Bronchial epithelial cell (primary cell): Measurements from ENCODE around the gene FAM120A. TPM values are rescaled to one million over a fixed set of nuclear protein-coding genes. Genes with fewer than 3 reads are reported as not detected.

Source experiments
- DNase-seq: peaks from one replicate; pipeline ENCODE4 v3.0.0-alpha.2; 2010; ENCODE audit warnings: low read depth
- FAIRE-seq: peaks from 2 replicates; lab custom pipeline; 2011; peaks lifted over from hg19 to GRCh38; lab: Jason Lieb, UNC
- H3K27me3 ChIP-seq: 2 replicates; pipeline ENCODE4 v1.5.1; 2011; ENCODE audit warnings: low read length; ENCODE audit not compliant: control insufficient read depth, insufficient read depth
- H3K36me3 ChIP-seq: 2 replicates; pipeline ENCODE4 v1.5.1; 2011; ENCODE audit warnings: low read length; ENCODE audit not compliant: control insufficient read depth, insufficient read depth
- H3K4me3 ChIP-seq: 2 replicates; pipeline ENCODE4 v1.5.1; 2011; ENCODE audit warnings: mild to moderate bottlenecking, low read depth, low read length, control low read depth
- total RNA-seq: library from RNA; depleted of rRNA; stranded (reverse); fragments of >200 nt; gene quantifications from 2 replicates; pipeline ENCODE4 v1.2.1, GENCODE V29; 2014
- TF ChIP-seq, protein P1 (sequence below): IDR thresholded peaks from 2 replicates; pipeline ENCODE4 v1.5.1; 2011; ENCODE audit warnings: mild to moderate bottlenecking, moderate library complexity, low read length, control low read depth, inconsistent platforms; ENCODE audit not compliant: insufficient read depth, severe bottlenecking

FAM120A gene
- total RNA-seq, 1 donor from 2014 or later = 69.0 TPM

DNA sequence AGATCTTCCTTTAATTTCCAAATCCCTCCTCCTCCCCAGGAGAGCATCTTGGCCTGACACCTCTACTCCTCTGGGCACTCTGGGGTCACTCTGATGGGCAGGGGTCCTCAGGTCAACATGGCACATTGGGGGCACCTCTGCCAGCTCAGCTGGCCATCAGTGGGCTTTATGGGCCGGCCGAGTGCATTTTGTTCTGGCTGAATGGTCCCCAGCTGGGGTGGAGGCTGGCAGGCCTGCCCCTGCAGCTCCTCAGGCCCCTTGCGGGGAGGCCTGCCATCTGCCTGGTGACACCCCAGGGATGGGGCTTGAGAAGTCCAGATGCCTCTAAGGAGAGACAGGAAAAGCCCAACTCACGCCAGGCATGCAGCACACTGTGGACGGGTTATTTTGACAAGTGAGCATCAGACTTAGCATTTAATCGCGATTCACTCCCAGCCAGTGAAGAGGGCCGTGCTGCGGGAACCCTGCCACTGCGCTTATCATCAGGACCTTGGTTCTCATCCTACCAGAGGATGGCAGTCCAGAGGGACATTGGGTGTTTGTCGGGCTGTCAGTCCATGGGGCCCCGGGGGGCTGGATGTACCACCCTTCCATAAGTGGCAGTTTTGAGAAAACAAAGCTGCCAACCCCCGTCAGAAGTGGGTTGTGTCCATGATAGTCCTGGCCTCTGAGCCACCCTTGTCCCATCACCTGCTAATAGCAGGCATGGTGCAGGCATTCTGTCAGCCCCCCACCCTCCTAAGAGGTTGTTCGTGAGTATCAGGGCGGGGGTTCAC is 146.6 kb downstream of the FAM120A start:
- TF ChIP-seq, protein P1, sequence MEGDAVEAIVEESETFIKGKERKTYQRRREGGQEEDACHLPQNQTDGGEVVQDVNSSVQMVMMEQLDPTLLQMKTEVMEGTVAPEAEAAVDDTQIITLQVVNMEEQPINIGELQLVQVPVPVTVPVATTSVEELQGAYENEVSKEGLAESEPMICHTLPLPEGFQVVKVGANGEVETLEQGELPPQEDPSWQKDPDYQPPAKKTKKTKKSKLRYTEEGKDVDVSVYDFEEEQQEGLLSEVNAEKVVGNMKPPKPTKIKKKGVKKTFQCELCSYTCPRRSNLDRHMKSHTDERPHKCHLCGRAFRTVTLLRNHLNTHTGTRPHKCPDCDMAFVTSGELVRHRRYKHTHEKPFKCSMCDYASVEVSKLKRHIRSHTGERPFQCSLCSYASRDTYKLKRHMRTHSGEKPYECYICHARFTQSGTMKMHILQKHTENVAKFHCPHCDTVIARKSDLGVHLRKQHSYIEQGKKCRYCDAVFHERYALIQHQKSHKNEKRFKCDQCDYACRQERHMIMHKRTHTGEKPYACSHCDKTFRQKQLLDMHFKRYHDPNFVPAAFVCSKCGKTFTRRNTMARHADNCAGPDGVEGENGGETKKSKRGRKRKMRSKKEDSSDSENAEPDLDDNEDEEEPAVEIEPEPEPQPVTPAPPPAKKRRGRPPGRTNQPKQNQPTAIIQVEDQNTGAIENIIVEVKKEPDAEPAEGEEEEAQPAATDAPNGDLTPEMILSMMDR = no peak
- H3K27me3 ChIP-seq = no peaks in the 10 kb centered on the region
- DNase-seq = no peak
- H3K36me3 ChIP-seq = no peaks in the 10 kb centered on the region
- no peak overlapping the region for H3K4me3 ChIP-seq
- FAIRE-seq = no peak

DNA sequence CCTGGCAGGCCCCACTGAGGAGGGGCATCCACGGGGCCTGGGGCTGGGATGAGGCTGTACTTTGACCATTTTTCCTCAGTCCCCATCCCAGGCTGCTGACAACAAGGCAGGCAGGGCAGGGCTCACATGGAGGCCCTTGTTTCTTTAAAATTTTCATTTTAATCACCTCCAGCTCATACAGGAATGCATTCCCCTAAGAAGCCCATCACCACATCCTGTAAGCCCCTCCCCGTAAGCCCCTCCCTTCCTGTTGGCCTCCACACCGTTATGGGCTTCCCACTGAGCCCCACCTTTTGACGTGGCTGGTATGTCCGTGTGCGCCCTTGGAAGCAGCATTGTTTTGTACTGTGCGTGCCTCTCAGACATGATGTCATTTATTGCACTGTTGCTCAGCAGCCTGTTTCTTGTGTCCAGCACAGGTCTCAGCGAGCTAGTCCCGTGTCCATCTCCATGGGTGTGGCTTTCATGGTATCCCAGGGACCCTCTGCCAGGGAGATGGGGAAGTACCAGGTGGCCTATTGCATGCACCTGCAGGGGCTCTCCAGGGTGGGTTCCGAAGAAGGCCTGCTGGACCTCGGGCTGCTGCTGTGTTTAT is 147.3 kb downstream of the FAM120A start:
- DNase-seq (peak; percentile 61), FAIRE-seq (no peak)
- Histone ChIP-seq H3K27me3 (no peaks in the 10 kb centered on the region), H3K4me3 (no peak overlapping the region), H3K36me3 (no peaks in the 10 kb centered on the region)
- TF ChIP-seq, protein P1 = no peak

DNA sequence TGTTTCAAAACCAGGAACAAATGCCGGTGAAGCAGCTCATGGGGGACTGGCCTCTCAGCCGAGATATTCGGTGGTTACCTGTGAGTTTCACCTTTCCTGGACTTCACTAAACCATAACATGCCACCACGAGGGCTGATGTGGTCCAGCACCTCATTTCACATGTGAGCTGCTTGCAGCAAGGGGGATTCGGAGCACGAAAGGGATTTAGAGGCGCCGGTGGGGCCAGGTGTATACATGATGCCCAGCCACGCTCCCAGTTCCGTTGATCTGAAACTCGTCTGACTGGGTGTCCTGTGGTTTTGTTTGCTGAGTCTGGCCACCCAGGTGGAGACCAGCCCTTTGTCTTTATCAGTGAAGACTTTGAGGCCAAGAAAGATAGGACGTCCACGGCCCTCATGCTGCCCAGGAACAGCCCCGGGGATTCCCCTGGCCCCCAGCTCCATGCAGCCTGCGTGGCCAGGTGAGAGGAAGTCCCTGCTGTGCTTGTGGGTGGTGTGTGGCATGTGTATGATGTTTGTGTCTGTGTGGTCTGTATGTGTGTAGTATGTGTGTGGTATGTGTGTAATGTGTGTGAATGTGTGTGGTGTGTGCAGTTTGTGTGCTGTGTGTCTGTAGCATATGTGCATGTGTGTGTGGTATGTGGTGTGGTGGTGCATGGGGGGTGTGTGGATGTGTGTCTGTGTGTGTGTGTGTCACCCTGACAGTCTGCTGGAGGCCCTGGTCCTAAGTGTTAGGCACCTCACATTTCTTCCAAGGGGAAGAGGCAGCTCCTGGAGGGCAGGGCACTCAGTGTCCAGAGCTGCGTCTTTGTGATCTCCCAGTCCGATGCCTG is 148.3 kb downstream of the FAM120A start:
- no peaks in the 10 kb centered on the region for H3K36me3 ChIP-seq
- TF ChIP-seq, protein P1 = no peak
- DNase-seq (no peak), FAIRE-seq (peak; percentile 95)
- no peak overlapping the region for H3K4me3 ChIP-seq
- no peaks in the 10 kb centered on the region for H3K27me3 ChIP-seq

DNA sequence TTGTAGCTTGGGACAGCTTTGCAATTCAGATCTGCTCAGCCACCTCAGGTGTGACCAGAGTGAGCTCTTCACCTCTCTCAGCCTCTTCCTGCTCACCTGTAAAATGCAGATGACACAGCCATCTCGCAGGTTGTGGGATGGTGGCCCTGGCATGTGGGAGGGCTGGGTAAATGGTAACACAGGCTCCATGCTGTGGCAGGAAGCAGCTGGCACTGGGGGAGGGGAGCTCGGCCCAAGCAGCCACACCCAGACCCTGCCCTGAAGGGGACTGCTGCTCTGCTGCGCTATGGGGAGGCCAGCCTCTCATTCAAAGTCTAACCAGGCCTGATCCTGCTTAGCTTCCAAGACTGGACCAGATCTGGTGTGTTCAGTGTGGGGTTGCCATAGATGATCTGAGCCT is 149.0 kb downstream of the FAM120A start:
- H3K36me3 ChIP-seq = no peaks in the 10 kb centered on the region
- H3K27me3 ChIP-seq = no peaks in the 10 kb centered on the region
- DNase-seq (no peak), FAIRE-seq (no peak)
- no peak overlapping the region for H3K4me3 ChIP-seq
- TF ChIP-seq, protein P1 = no peak

DNA sequence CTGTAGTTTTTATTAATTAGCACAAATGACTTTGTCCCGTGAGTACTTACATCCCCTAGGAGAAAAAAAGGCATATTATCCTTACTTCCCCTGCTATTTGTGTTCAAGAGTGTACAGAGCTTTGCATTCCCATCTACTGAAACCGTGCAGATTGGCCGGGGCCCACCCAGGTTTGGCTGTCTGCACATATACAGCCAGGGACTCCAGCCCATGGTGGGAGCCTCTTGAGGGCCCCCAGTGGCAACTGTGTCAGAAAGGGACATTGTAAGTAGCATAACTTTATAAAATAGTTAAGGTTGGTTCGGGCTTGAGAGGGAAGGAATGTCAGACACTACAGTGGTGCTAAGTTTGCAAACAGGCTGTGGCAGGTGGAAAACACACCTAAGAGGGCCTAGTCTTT is 149.6 kb downstream of the FAM120A start:
- no peaks in the 10 kb centered on the region for H3K36me3 ChIP-seq
- FAIRE-seq (no peak), DNase-seq (no peak)
- TF ChIP-seq, protein P1 = no peak
- H3K27me3 ChIP-seq = no peaks in the 10 kb centered on the region
- no peak overlapping the region for H3K4me3 ChIP-seq
